HepG2 (cell line): ENCODE data around the gene DNAJC5.

Experiments used
- CTCF ChIP-seq: sonication (generic); formaldehyde crosslinking; IDR thresholded peaks from 2 replicates; pipeline ENCODE4 v1.5.0; 2020; ENCODE audit warnings: mild to moderate bottlenecking, missing genetic modification reagents, moderate library complexity
- HDAC2 ChIP-seq: sonication (generic); formaldehyde crosslinking; IDR thresholded peaks from 2 replicates; pipeline ENCODE4 v1.4.0; 2020; ENCODE audit warnings: missing genetic modification reagents
- NFE2 ChIP-seq: sonication (generic); formaldehyde crosslinking; IDR thresholded peaks from 2 replicates; pipeline ENCODE4 v1.4.0; 2020; ENCODE audit warnings: missing genetic modification reagents
- RAD21 ChIP-seq: fragments of 450-650 bp; formaldehyde crosslinking; IDR thresholded peaks from 2 replicates; pipeline ENCODE4 v1.5.0; 2020; ENCODE audit warnings: mild to moderate bottlenecking
- SMC3 ChIP-seq: IDR thresholded peaks from 2 replicates; pipeline ENCODE4 v1.6.1; 2011; ENCODE audit warnings: low read length, improper control_type of control experiment
- SNAI1 ChIP-seq: sonication (generic); formaldehyde crosslinking; IDR thresholded peaks from 2 replicates; pipeline ENCODE4 v1.5.0; 2020; ENCODE audit warnings: mild to moderate bottlenecking, missing genetic modification reagents, borderline replicate concordance
- ZNF510 ChIP-seq: sonication (generic); formaldehyde crosslinking; IDR thresholded peaks from 2 replicates; pipeline ENCODE4 v1.4.0; 2020; ENCODE audit warnings: low read depth, mild to moderate bottlenecking, missing genetic modification reagents
- ZNF792 ChIP-seq: IDR thresholded peaks from 2 replicates; pipeline ENCODE4 v1.6.1; 2016
- ZZZ3 ChIP-seq: sonication (generic); formaldehyde crosslinking; IDR thresholded peaks from 2 replicates; pipeline ENCODE4 v1.4.0; 2020; ENCODE audit warnings: missing genetic modification reagents, mild to moderate bottlenecking, borderline replicate concordance
- TF ChIP-seq, protein P1 (sequence below): sonication (generic); formaldehyde crosslinking; conservative IDR thresholded peaks from 2 replicates; pipeline ENCODE4 v1.8.0; 2022; ENCODE audit warnings: missing genetic modification reagents

DNA sequence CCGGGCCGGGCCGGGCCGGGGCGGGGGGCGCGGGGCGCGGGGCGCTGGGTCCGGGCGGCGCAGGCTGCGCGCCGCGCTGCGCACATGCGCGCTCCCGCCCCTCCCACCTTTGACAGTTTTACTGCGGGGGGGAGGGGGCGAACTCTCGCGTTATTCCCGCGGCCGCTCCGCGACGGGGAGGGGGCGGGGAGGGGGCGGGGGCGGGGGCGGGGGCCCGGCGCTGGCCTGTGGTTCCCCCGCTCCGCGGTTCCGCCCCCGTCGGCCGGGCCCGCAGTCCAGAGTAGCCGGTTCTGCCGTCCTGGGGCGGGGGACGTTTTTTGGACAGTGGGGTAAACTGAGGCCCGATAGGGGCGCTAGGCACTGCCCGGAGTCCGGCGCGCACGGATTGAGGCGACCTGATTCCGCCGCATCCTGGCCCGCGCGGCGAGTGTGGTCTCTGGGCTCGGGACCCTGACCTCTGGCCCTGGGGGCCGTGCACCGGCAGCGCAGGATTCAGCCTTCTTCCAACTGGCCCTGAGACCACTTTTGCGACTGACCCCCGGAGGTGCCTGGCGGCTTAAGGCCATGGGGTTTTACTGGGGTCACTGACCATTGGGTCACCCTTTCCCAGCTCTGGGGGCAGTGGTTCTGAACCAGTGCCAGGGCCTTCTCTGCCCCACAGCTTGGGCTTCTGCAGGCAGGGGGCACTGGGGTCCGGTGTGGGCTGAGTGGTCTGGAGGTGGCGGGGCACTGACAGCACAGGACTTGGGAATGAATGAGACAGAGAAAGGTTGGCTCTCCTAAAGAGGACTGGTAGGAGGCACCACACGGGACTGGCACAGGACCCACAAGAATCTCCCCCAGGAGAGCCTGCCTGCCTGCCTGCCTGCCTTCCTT is 75.2 kb downstream of the DNAJC5 start, which contains the start of gene ZNF512B:
- TF ChIP-seq CTCF (CRISPR knock-in tag) = no peak; the same call in 1 of the 2 replicates
- no peak for TF ChIP-seq SNAI1 (CRISPR knock-in tag)
- TF ChIP-seq HDAC2 (CRISPR knock-in tag) = 0 out of 2 replicates have a peak, but pooled peaks have one; percentile 34
- TF ChIP-seq, protein P1, sequence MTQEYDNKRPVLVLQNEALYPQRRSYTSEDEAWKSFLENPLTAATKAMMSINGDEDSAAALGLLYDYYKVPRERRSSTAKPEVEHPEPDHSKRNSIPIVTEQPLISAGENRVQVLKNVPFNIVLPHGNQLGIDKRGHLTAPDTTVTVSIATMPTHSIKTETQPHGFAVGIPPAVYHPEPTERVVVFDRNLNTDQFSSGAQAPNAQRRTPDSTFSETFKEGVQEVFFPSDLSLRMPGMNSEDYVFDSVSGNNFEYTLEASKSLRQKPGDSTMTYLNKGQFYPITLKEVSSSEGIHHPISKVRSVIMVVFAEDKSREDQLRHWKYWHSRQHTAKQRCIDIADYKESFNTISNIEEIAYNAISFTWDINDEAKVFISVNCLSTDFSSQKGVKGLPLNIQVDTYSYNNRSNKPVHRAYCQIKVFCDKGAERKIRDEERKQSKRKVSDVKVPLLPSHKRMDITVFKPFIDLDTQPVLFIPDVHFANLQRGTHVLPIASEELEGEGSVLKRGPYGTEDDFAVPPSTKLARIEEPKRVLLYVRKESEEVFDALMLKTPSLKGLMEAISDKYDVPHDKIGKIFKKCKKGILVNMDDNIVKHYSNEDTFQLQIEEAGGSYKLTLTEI (CRISPR knock-in tag) = no peak
- TF ChIP-seq ZZZ3 (CRISPR knock-in tag) = 0 out of 2 replicates have a peak, but pooled peaks have one; percentile 48
- TF ChIP-seq ZNF792 (CRISPR knock-in tag) = no peak
- 0 out of 2 replicates have a peak, but pooled peaks have one; percentile 53 for TF ChIP-seq ZNF510 (CRISPR knock-in tag)
- peak; percentile 56 for TF ChIP-seq RAD21
- TF ChIP-seq SMC3 = no peak
- TF ChIP-seq NFE2 (CRISPR knock-in tag) = no peak
